ENCODE measurements around the gene RHOC.

The RHOC gene

DNA sequence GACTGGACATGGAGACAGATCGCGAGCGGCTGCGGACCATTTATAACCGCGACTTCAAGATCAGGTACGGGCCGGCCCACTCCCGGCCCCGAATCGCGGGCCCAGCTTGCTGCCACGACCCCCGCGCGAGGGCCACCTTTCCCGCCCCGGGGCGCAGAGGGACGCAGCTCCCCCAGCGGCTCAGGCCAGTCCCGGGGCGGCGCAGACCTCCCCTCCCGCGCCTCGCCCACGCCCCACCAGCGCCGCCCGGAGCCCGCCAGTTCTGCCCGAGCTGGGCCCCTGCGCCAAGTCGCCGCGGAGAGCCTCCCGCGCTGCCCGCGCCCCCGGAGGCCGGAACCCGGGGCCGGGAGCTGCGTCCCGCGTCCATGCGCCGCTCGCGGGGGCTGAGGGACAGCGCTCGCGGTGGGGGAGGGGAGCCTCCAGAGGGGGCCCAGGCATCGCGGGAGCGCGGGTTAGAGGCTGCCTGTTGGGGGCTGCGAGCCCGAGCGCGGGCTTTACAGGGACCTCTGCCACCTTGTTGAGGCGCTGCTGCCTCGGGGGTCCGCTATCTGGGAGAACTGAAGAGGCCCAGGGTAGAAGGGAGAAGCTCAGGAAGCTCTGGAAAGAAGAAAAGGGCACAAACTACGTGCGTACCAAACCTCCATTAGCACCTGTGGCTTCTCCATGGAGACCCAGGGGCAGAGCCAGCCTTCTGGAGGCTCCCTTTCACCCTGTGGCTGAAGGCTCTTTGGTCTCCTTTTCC lies 31.8 kb downstream of the RHOC start:
- no peaks in the 10 kb centered on the region for H3K36me3 ChIP-seq (ENCODE audit: control insufficient read depth, insufficient read depth, low read length)
- H3K4me1 ChIP-seq = peaks cover 6% of the 10 kb centered on the region
- TF ChIP-seq CTCF (IDR thresholded peaks at IDR 0.05) = no peak

DNA sequence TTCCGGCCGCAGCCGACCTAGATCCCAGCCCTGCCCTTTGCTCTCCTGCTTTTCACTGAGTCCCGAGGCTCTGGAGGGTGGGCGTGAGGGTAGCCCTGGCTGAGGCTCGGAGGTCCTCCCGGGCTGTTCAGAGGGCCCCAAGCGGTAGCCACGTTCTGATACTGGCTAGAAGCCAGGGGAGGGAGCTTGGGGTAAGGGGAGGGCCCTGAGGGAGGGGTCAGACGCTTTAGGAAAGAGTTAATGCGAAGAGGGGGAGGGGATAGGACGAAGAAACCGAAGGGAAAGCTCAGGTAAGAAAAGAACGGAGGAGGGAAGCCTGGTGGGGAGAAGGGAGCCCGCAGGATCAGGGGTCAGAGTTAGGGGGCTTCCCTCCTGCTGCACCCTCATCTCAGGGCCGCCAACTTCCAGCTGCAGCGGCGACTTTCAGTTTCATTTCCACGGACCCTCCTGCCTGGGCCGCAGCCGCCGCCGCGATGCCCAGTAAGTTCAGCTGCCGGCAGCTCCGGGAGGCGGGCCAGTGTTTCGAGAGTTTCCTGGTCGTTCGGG lies 32.4 kb downstream of the RHOC start, which contains the start of gene MOV10:
Gene MOV10 (plus strand): TSS at position 220 of the 546 bp plus-strand sequence. CDS start 254 bp downstream, at position 474.
- Histone ChIP-seq H3K4me1 (peaks cover 6% of the 10 kb centered on the region), H3K4me2 (ENCODE audit: low read length) (peak within 1 kb of the TSS; percentile 99), H3K4me3 (ENCODE audit: low read depth, low read length) (peak within 1 kb of the TSS; percentile 92), H3K79me2 (peaks cover 3% of the 10 kb centered on the region), H3K36me3 (ENCODE audit: control insufficient read depth, insufficient read depth, low read length) (no peaks in the 10 kb centered on the region), H3K27me3 (ENCODE audit: control insufficient read depth, insufficient read depth, low read length) (no peaks in the 10 kb centered on the region), H3K9me3 (ENCODE audit: control insufficient read depth, low read length) (no peaks in the 10 kb centered on the region), H3K27ac (peak within 1 kb of the TSS; percentile 69), H3K9ac (peak within 1 kb of the TSS; percentile 37), H2AFZ (peak within 1 kb of the TSS; percentile 90)
- TF ChIP-seq CTCF (IDR thresholded peaks at IDR 0.05) = no peak

More for the DNA sequence above, 31.8 kb downstream of the RHOC start:
- no peaks in the 10 kb centered on the region for H3K27me3 ChIP-seq (ENCODE audit: control insufficient read depth, insufficient read depth, low read length)
- peak overlapping the region; percentile 99 for H3K4me2 ChIP-seq (ENCODE audit: low read length)
- peak overlapping the region; percentile 92 for H3K4me3 ChIP-seq (ENCODE audit: low read depth, low read length)
- no peaks in the 10 kb centered on the region for H3K9me3 ChIP-seq (ENCODE audit: control insufficient read depth, low read length)
- peak overlapping the region; percentile 69 for H3K27ac ChIP-seq
- H3K9ac ChIP-seq = peak overlapping the region; percentile 37
- peaks cover 3% of the 10 kb centered on the region for H3K79me2 ChIP-seq
- peak overlapping the region; percentile 90 for H2AFZ ChIP-seq

GRCh38 chr1:112673592-112674439 lies 33.1 kb downstream of the RHOC start:
- Histone ChIP-seq H3K4me3 (ENCODE audit: low read depth, low read length) (peak overlapping the region; percentile 92), H3K9ac (no peak overlapping the region), H2AFZ (peak overlapping the region; percentile 90), H3K9me3 (ENCODE audit: control insufficient read depth, low read length) (no peaks in the 10 kb centered on the region), H3K4me2 (ENCODE audit: low read length) (peak overlapping the region; percentile 99), H3K36me3 (ENCODE audit: control insufficient read depth, insufficient read depth, low read length) (no peaks in the 10 kb centered on the region), H3K27ac (peak overlapping the region; percentile 69), H3K79me2 (peaks cover 3% of the 10 kb centered on the region), H3K27me3 (ENCODE audit: control insufficient read depth, insufficient read depth, low read length) (no peaks in the 10 kb centered on the region), H3K4me1 (peaks cover 6% of the 10 kb centered on the region)
- peak; percentile 30 for TF ChIP-seq CTCF (IDR thresholded peaks at IDR 0.05)

GRCh38 chr1:112672842-112673241 lies 34.1 kb downstream of the RHOC start:
- H3K36me3 ChIP-seq (ENCODE audit: control insufficient read depth, insufficient read depth, low read length) = no peaks in the 10 kb centered on the region
- H3K27me3 ChIP-seq (ENCODE audit: control insufficient read depth, insufficient read depth, low read length) = no peaks in the 10 kb centered on the region
- H3K4me3 ChIP-seq (ENCODE audit: low read depth, low read length) = no peak overlapping the region
- TF ChIP-seq CTCF (IDR thresholded peaks at IDR 0.05) = no peak
- peaks cover 6% of the 10 kb centered on the region for H3K4me1 ChIP-seq
- no peak overlapping the region for H3K4me2 ChIP-seq (ENCODE audit: low read length)
- H3K9ac ChIP-seq = no peak overlapping the region
- no peak overlapping the region for H2AFZ ChIP-seq
- no peaks in the 10 kb centered on the region for H3K9me3 ChIP-seq (ENCODE audit: control insufficient read depth, low read length)
- no peak overlapping the region for H3K27ac ChIP-seq
- H3K79me2 ChIP-seq = peaks cover 3% of the 10 kb centered on the region

All from parathyroid adenoma (tissue), 2 donors.